HG02943 (cell line): ENCODE measurements around the gene DNAJA4.

Source experiments
- ATAC-seq: cut with Tn5 transposase; IDR thresholded peaks from one replicate; pipeline ENCODE4 v1.9.1; 2021; ENCODE audit warnings: mild to moderate bottlenecking, low read depth, moderate library complexity; ENCODE audit not compliant: unreplicated experiment

Gene DNAJA4

DNA sequence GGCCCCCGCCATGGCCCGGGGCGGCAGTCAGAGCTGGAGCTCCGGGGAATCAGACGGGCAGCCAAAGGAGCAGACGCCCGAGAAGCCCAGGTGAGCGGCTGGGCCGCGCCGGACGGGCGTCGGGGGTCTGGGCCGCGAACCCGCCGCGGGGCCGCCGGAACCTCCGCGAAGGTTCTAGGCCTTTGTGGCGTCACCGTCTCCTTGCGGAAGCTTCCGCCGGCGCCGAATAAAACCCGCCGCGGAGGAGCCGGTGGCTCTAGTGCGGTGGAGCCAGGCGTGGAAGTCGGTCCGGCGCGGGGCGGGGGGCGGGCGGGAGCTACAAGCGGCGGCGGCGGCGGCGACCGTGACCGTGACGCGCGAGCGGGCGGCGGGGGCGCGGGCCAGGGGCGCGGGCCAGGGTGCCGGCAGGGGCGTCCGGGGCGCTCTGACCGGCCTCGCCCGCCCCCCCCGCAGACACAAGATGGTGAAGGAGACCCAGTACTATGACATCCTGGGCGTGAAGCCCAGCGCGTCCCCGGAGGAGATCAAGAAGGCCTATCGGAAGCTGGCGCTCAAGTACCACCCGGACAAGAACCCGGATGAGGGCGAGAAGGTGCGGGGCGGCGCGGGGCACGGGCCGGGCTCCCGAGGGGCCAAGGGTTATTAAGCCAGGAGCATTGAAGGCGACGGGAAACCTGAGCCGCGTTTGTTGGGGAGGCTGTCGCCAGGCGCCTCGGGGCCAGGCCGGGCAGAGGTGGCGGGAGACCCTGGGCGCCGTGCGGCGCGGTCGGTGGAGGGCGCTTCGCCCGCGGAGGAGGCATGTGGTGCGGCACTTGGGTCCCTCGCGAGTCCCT is at the start of gene DNAJA4:
Gene DNAJA4, plus strand, starts transcription at position 259 of the 833 bp plus-strand sequence. Its CDS starts 202 bp downstream, at position 461.
- no peak for ATAC-seq

DNA sequence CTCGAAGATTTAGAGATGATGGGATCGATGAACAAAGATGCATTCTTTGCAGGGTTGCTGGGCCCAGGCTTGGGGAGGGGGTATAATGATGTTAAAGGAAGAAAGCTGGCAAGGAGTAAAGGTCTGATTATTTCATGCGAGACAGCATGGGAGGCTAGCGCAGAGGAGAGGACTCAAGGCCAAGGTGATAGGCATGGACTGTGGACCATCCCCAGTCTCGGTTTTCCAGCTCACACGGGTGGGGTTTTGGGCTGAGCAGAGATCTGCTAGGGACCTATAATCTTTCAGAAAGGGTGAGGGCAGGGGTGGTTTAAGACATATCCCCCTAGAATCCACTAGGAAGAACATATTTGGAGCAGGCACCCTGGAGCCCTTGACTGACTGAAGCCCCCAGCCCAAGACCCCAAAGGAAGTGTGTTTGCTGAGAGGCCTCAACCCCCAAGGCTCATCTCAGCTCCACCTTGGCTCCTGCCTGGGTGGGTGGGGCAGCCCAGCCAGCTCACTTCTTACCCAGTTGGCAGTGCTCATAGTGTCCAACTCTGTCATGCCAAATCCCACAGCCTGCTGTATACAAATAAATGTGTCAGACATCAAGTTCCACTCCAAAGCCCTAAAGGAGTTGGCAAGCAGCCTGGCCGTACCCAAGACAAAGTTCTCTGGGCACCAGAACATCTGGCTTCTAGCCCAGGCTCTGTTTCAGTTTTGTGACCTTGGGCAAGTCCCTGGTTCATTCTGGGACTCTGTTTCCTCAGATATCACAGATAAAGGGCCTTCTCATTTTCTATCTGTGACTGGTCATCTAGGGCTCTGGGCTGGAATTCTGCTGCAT is 47.9 kb upstream of the DNAJA4 start:
- ATAC-seq = no peak

DNA sequence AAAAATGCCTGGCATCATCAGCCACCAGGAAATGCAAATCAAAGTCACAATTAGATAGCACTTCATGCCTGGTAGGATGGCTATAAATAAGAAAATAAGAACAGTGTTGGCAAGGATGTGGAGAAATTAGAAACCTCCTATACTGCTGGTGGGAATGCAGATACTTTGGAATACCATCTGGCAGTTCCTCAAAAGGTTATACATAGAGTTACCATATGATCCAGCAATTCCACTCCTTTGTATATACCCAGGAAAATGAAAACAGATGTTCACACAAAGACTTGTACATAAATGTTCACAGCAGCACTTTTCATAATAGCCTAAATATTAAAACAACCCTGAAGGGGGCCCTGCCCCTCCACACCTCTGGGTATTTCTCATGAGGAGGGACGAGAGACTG is 43.6 kb upstream of the DNAJA4 start:
- ATAC-seq = no peak

DNA sequence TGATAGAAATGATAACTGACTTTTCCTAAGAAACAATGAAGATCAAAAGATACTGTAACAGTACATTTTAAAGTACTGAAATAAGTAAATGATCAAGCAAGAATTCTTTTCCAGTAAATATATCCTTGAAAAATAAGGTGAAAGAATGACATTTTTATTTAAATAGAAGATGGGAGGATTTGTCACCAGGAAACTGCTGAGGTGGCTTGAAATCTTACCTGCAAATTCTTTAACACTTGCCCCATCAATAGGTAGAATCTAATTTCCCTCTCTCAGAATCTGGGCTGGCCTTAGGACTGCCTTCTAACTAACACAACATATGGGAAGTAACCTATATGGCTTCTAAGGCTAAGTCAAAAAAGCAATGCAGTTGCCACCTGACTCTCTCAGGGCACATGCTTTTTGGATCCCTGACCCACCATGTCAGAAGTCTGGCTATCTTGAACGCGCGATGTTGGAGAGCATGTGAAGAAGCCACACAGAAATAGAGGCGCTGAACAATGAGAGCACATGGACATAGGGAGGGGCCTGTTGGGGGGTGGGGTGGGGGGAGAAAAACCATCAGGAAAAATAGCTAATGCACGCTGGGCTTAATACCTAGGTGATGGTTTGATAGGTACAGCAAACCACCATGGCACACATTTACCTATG is 41.5 kb upstream of the DNAJA4 start:
- no peak for ATAC-seq

DNA sequence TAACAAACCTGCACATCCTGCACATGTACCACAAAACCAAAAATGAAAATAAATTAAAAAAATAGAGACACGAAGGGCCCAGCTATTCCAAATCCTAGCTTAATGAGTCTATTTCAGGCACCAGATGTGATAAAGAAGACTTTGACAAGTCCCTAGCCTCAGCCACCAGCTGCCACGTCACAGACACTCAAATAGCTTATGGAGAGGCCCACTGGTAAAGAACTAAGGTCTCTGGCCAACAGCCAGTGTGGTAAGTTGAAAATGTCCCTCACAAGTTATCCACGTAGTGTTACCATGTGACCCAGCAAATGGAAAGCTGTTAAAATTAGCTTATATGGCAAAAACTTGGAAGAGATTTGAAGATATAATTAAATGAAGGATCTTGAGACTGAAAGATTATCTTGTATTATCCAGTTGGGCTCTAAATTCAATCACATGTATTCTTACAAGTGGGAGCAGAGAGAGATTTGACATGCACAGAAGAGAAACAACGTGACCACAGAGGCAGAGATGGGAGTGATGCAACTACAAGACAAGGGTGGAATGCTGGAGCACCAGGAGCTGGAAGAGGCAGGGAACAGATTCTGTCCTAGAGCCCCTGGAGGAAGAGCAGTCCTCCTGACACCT is 40.9 kb upstream of the DNAJA4 start:
- ATAC-seq = no peak

DNA sequence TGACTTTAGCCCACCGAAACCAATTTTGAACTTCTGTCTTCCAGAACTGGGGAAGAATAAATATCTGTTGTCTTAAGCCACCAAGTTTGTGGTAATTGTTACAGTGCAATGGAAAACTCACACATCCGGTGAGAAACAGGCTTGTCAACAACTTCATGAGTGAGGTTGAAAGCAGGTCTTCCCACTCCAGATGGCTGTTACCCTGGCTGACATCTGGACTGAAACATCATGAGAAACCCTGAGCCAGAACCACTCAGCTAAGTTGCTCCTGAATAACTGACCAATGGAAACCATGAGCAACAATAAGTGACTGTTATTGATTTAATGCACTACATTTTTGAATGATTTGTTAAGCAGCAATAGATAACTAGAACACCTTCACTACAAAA is 40.3 kb upstream of the DNAJA4 start:
- ATAC-seq = no peak

DNA sequence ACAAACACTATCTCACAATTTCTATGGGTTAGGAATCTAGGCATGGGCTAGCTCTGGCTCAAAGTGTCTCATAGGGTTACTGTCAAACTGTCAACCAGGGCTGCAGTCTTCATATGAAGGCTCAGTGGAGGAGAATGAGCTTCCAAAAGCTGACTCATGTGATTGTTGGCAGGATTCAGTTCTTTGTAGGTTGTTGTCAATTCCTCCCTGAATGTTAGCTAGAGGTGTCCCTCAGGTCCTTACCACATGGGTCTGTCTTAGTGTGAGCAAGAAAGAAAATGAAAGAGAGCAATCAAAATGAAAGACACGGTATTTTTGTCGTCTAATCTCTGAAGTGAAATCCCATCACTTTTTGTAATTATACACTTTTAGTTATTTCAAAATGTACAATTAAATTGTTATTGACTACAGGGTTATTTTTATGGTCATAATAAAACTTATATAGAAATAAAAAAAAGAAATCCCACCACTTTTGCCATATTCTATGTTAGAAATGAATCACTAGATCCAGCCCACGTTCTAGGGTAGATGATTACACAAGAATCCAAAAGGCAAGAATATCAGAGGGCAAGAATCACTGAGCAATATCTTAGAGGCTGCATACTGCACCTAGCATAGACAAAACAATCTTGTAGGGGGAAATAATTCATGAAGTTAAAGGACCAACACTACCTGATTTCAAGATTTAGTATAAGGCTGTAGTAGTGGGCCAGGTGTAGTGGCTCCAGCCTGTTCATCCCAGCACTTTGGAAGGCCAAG is 38.4 kb upstream of the DNAJA4 start:
- ATAC-seq = no peak

DNA sequence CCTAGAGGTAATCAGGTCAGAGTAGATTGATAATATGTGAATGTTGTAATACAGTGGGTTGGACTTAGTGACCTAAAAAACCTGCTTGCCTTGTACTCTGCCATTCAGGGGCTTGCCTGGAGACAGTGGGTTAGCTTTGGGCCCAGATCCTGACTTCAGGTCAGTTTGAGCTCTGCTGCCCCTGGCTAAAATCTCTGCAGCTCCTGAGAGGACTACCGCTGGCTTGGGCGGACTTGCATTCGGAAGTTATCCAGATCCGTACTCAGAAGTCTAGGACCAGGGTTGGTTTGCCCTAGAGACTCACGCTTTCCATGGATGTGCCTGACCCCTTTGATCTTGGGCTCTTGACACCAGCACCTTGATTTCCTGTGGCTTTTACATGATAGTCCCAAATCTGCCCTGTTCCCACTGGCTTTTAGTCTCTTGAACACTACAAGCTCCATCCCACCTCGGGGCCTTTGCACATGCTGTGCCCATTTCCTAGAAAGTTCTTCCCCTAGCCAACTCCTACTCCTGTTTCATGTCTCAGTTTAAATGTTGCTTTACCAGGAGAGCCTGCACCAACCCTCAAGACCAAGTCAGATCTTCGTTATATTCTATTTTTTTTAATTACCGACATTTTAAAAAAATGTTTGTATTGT is 35.9 kb upstream of the DNAJA4 start:
- ATAC-seq = no peak

DNA sequence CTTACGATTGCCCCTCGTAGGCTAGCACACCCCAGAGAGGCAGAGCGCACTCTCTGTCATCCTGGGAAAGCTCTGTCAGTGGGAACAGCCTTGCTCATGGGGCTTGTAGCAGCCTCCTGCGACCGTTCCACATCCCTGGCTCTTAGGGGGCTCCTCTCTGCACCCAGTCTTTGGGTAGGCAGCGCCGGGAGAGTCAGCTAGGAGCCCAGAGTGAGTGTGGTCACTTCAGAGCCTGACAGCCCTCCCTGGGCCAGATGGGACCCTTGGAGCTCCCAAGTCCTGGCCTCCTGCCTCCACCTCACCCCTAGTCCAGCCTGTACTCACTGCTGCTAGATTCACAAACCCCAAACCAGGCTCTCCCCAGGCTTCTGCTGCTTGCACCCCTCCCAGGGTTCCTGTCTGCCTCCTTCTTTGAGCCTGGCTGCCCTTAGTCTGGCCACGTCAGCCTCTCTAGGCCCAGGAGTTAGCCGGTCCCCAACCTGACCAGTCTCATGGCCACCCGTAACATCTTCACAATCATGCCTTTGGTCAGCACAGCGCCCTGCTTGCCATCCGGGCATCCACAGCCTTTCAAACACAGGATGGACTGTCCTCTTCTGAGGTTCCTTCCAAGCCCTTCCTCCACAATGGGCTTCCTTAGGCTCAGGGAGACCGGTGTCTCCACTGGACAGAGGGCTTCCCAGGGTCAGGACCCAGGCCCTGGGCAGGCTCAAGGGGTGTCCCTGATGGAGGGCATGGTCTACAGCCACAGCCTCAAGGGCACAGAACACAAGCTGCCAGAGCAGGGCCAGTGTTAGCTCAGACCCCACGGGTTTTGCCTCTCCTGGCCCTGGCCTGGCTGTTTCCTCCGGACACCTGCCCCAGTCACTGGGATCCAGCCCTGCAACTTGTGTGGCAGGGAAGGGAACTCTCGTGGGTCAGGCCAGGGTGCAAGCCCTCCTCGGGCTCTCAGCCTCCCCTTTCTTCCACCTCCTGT is 34.6 kb upstream of the DNAJA4 start:
- ATAC-seq = no peak

DNA sequence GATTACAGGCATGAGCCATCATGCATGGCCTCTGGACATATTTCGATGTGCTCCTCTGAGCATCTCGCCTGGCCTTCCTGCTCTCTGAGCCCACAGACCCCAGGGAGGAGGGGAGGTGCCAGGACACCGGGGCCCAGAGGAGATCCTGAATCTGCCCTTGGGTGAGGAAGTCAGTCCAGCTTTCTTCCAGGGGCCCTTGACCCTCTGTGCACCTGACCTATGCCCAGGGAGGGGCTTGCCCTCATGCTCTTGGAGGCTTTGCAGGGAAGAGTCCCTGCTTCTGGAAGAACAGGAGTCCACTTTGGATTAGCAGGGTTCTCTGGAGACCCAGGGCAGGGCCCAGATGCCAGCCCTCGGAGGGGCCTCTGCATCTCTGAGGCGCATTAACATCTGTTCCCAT is 31.4 kb upstream of the DNAJA4 start:
- no peak for ATAC-seq

DNA sequence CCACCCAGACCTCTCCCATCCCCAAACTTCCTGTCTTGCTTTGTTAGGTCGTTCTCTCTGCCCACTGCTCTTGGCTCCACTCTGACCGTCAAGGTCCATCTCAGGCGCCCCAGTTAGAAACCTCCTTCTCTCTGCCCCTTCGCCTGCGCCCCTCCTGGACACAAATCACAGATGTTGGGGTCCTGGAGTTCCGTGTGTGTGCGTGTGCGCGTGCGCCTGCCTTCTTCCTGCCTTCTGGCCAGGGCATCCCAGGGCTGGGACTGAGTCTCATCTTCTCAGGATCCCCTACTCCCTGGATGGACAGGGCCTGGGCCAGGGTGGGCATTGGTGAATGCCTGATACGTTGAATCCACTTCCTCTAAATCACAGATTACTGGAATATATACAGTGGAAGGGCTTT is 30.9 kb upstream of the DNAJA4 start:
- no peak for ATAC-seq

DNA sequence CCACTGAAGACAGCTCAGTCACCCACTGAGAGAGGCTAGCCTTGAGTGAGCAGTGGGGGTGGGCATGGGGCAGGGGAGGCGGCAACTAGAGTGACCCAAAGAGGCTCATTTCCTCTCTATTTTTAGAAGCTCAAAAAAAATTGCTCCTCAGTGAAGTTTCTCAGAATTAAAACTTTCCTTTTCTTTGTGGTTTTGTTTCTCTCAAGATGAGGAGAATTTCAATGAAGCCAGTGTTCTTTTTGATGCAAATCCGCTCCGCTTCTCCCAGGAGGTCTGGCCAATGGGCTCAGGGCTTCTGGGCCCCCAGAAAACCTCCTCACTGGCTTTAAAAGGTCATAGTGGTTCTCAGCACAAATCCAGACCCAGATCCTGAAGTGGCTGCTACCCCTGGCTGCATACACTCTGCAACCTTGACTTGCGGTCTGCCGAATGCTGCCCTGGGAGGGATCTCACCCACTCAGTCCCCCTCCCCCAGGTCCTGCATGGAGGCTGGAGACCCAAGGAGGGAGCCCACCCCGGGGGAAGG is 29.8 kb upstream of the DNAJA4 start, which contains the start of gene ACSBG1:
Gene ACSBG1, minus strand, starts transcription at position 51 of the 526 bp plus-strand sequence. CDS start 64 bp downstream, outside the sequence.
- ATAC-seq = no peak

DNA sequence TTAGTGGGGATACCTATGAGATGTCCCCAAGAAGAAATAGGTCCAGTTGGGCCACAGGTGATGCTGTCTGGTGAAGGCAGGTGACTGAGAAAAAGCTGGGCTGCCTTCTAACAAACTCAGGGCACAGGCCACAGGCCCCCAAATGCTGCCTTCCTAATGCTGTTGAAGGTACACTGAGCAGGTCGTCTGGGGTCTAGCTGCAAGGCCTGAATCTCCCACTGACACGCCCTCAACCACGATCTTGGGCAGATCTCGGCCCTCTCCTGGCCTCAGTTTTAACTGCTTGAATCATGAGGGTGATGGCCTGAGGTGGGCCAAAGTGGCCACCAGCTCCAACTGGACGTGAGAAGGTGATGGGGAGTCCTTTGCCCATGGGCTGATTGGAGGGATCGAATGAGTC is 27.9 kb upstream of the DNAJA4 start:
- no peak for ATAC-seq

DNA sequence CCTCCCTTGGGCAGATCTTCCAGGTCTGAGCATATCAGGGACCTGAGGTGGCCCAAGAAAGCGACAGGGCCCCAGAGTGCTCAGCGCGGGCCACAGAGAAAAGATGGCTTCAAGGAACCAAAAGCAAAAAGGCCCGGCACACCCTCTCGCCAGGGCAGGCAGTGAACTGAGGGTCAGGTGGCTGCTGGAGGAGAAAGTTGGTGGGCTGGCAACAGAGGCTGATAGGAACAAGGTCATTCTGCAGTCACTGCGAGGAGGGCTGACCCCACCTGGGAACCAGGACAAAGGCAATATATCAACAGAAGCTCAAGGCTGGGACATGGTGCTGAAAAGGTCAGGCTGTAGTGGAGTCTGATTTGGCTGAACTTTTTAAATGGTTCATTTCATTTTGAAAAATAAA is 27.2 kb upstream of the DNAJA4 start:
- no peak for ATAC-seq

DNA sequence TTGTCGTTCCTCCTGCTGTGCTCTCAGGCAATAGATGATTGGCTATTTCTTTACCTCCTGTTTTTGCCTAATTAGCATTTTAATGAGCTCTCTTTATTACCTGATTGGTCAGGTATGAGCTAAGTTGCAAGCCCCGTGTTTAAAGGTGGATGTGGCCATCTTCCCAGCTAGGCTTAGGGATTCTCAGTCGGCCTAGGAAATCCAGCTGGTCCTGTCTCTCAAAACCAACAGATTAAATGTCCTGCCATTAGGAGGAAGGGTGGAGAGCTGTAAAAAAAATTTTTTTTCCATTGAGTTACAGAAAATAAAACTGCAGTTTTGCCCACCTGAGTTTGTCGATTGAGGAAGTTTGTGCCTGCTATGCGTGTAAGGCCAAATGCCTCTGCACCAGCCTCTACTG is 24.6 kb upstream of the DNAJA4 start:
- ATAC-seq = no peak

DNA sequence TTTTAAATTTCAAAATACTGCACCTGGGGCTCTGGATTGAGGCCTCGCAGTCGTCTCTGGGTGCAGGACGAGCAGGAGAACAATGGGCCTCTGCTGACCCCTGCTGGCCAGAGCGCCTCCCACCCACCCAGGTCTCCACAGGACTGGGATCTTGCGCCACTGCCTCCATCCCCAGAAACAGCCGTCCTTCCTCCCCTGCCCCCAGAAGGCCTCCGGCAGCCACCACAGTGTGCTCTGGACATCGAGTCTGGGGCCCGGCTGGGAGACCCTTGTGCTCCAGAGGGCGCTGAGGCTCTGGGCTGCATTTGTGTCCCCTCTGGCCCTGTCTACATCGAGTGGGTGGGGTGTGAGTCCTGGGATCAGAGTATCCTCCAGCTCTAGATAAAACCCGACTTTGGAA is 23.3 kb upstream of the DNAJA4 start:
- no peak for ATAC-seq

DNA sequence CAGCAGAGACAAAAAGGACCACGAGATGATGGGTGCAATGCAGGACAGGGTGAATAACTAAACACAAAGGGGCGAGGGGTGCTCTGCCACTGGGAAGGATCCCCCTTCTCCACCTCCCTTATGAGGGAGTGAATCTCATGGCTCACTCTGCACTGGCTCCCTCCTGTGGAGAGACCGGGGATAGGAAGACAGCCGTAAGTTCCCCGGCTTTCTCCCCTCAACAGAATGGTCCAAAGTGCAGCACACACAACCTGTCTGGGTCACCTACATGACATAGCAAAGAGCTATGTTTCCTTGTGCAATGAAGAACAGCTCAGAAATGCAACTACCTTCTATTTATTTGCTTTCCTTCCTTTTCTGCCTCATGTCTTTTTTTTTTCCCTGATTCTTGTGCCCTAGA is 22.2 kb upstream of the DNAJA4 start:
- ATAC-seq = no peak

DNA sequence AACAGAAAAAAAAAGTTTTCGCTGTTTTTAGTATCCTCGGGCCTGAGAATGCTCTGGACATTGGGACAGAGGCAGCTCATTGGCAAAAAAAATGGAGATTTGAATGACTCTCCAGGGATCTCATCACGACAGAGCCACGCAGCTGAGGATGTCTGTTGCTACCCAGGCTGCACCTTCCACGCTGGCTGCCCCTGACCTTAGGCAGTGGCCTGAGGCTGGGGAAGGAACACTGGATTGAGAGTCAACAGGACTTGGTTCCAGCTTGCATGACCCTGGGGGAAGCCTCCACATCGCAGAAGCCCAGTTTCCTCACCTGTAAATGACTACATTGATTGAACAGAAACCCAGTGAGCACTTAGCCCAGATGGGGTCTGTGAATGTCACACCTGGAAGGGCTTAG is 21.3 kb upstream of the DNAJA4 start:
- ATAC-seq = no peak
